OCI-LY7 (cell line): ENCODE measurements around the gene PLXNA3. TPM values are rescaled to one million over a fixed set of nuclear protein-coding genes. Genes with fewer than 3 reads are reported as not detected.

ENCODE experiments used
- BruUV-seq: library from RNA; stranded (reverse); fragments of 400-500 nt; replicated peaks from 2 replicates; lab custom pipeline; 2021; lab: Mats Ljungman, UMichigan
- CTCF ChIA-PET: fragments of 300-600 bp; sonication (Branson Sonifier 250); formaldehyde crosslinking; loops from one replicate; lab custom pipeline; 2022; ENCODE audit warnings: antibody characterized with exemption; ENCODE audit not compliant: unreplicated experiment; lab: Charles Lee
- POLR2A ChIA-PET: fragments of 300-600 bp; sonication (Branson Sonifier 250); formaldehyde crosslinking; loops from one replicate; lab custom pipeline; 2022; ENCODE audit warnings: antibody characterized with exemption; lab: Charles Lee
- DNase-seq: peaks from one replicate; pipeline ENCODE4 v3.0.0-alpha.2; 2015; ENCODE audit warnings: low spot score
- H2AFZ ChIP-seq: fragments of 200-600 bp; sonication (generic), shearing (Covaris generic); 2 replicates; pipeline ENCODE4 v1.6.1; 2014; ENCODE audit warnings: mild to moderate bottlenecking, antibody characterized with exemption, low read length, moderate library complexity
- H3K27ac ChIP-seq: fragments of 200-600 bp; sonication (generic); 2 replicates; pipeline ENCODE4 v1.5.1; 2014; ENCODE audit warnings: mixed run types, low read depth, mild to moderate bottlenecking, moderate library complexity, low read length, inconsistent platforms; ENCODE audit not compliant: poor library complexity, severe bottlenecking
- H3K36me3 ChIP-seq: fragments of 200-600 bp; sonication (generic); 2 replicates; pipeline ENCODE4 v1.6.1; 2014; ENCODE audit warnings: mild to moderate bottlenecking, antibody characterized with exemption, low read length, moderate library complexity, mixed read lengths; ENCODE audit not compliant: insufficient read depth
- H3K4me1 ChIP-seq: fragments of 200-600 bp; sonication (generic); 2 replicates; pipeline ENCODE4 v1.5.1; 2014; ENCODE audit warnings: mild to moderate bottlenecking, low read length; ENCODE audit not compliant: insufficient read depth, poor library complexity, severe bottlenecking
- H3K4me2 ChIP-seq: fragments of 200-600 bp; sonication (generic); 2 replicates; pipeline ENCODE4 v1.6.1; 2014; ENCODE audit warnings: mild to moderate bottlenecking, low read length
- H3K4me3 ChIP-seq: fragments of 200-600 bp; sonication (generic); 2 replicates; pipeline ENCODE4 v1.5.1; 2014; ENCODE audit warnings: mild to moderate bottlenecking, low read depth, low read length; ENCODE audit not compliant: poor library complexity, severe bottlenecking
- H3K79me2 ChIP-seq: fragments of 200-600 bp; sonication (generic); 2 replicates; pipeline ENCODE4 v1.6.1; 2016; ENCODE audit warnings: low read depth, mild to moderate bottlenecking, low read length, moderate library complexity, mixed read lengths; ENCODE audit not compliant: insufficient read depth
- H3K9me2 ChIP-seq: fragments of 200-600 bp; sonication (generic); 2 replicates; pipeline ENCODE4 v1.6.1; 2016; ENCODE audit warnings: mild to moderate bottlenecking, low read length, mixed read lengths; ENCODE audit not compliant: insufficient read depth
- H3K9me3 ChIP-seq: fragments of 200-600 bp; sonication (generic); 2 replicates; pipeline ENCODE4 v1.6.1; 2014; ENCODE audit warnings: mild to moderate bottlenecking, mixed run types, low read length, mixed read lengths
- H4K20me1 ChIP-seq: fragments of 200-600 bp; sonication (generic); 2 replicates; pipeline ENCODE4 v1.6.1; 2014; ENCODE audit warnings: mild to moderate bottlenecking, antibody characterized with exemption, low read length, moderate library complexity, mixed read lengths; ENCODE audit not compliant: insufficient read depth
- CTCF ChIP-seq: fragments of 200-600 bp; sonication (generic); conservative IDR thresholded peaks from 2 replicates; pipeline ENCODE4 v1.5.1; 2014; ENCODE audit warnings: mild to moderate bottlenecking, antibody characterized with exemption, low read length, moderate library complexity, mixed read lengths
- EZH2phosphoT487 ChIP-seq: fragments of 200-600 bp; sonication (generic); IDR thresholded peaks from 2 replicates; pipeline ENCODE4 v1.6.1; 2018; ENCODE audit warnings: low read depth, borderline replicate concordance, mild to moderate bottlenecking, mixed run types, antibody characterized with exemption, low read length, moderate library complexity, mixed read lengths
- intact Hi-C: fragments of 100-400 bp; cut with micrococcal nuclease; formaldehyde crosslinking; loops from one replicate; pipeline ENCODE4 v1.10.0; 2022; ENCODE audit not compliant: unreplicated experiment
- total RNA-seq, 2 experiments: library from RNA; depleted of rRNA in 1 of 2; stranded (reverse); fragments of >200 nt in 1 of 2; shearing (Covaris generic) in 1 of 2; gene quantifications; 2 replicates each; pipeline ENCODE4 v1.2.3, GENCODE V29; 2014 to 2022

Gene PLXNA3
- total RNA-seq, 2 experiments from 2014 or later: 5.6 to 8.0 TPM

- Histone ChIP-seq H3K9me3 (no peaks in the 10 kb centered on the region), H3K79me2 (no peaks in the 10 kb centered on the region), H2AFZ (peak overlapping the region; percentile 61; the same call in 1 of the 2 replicates), H4K20me1 (no peaks in the 10 kb centered on the region), H3K27ac (no peak overlapping the region), H3K36me3 (no peaks in the 10 kb centered on the region), H3K4me3 (peak overlapping the region; percentile 61), H3K4me1 (peaks cover 9% of the 10 kb centered on the region), H3K4me2 (peak overlapping the region; percentile 64), H3K9me2 (no peaks in the 10 kb centered on the region)
- ChIA-PET POLR2A (interaction anchor here (0.7 kb wide), 1 partner anchor 24 kb away, joined by 3 read pairs; no protein-coding TSS in a partner anchor), CTCF (no interaction called here)
- no TSS peak for BruUV-seq
- TF ChIP-seq CTCF: no peak
- no peak for TF ChIP-seq EZH2phosphoT487
- DNase-seq: peak; percentile 60
- intact Hi-C loops: no loop called here
Measured at GRCh38 chrX:154457491-154458115, 478 bp upstream of the PLXNA3 start.

GRCh38 chrX:154458954-154459778 is 1.1 kb downstream of the PLXNA3 start:
- POLR2A ChIA-PET: no interaction called here
- BruUV-seq: no TSS peak
- H3K27ac ChIP-seq: no peak overlapping the region
- H3K4me3 ChIP-seq: peak overlapping the region; percentile 61
- H3K79me2 ChIP-seq: no peaks in the 10 kb centered on the region
- CTCF ChIA-PET: interaction anchor here (1.0 kb wide), 1 partner anchor 19 kb away, joined by 3 read pairs; no protein-coding TSS in a partner anchor
- peak; percentile 13 for DNase-seq
- intact Hi-C loops: no loop called here
- H3K9me3 ChIP-seq: no peaks in the 10 kb centered on the region
- H4K20me1 ChIP-seq: no peaks in the 10 kb centered on the region
- peak overlapping the region; percentile 64 for H3K4me2 ChIP-seq
- no peaks in the 10 kb centered on the region for H3K9me2 ChIP-seq
- TF ChIP-seq CTCF: no peak
- TF ChIP-seq EZH2phosphoT487: no peak
- peaks cover 9% of the 10 kb centered on the region for H3K4me1 ChIP-seq
- H3K36me3 ChIP-seq: no peaks in the 10 kb centered on the region
- H2AFZ ChIP-seq: no peak overlapping the region
